Panc1 (cell line): ENCODE results near the gene SEC14L5.

Source experiments
- REST ChIP-seq, 2 experiments: IDR thresholded peaks; 2 replicates each; pipeline ENCODE4 v1.6.1; 2011 to 2012; ENCODE audit warnings: low read depth in 2 of 2, control low read depth in 1 of 2, low read length in 1 of 2, mild to moderate bottlenecking in 1 of 2, moderate library complexity in 1 of 2; ENCODE audit not compliant: insufficient read depth in 1 of 2
- TF ChIP-seq, protein P1 (sequence below): fragments of 450-650 bp; IDR thresholded peaks from 2 replicates; pipeline ENCODE4 v1.5.1; 2017; ENCODE audit warnings: mild to moderate bottlenecking

GRCh38 chr16:4954714-4955113 is 3.4 kb upstream of the SEC14L5 start:
- TF ChIP-seq, protein P1, sequence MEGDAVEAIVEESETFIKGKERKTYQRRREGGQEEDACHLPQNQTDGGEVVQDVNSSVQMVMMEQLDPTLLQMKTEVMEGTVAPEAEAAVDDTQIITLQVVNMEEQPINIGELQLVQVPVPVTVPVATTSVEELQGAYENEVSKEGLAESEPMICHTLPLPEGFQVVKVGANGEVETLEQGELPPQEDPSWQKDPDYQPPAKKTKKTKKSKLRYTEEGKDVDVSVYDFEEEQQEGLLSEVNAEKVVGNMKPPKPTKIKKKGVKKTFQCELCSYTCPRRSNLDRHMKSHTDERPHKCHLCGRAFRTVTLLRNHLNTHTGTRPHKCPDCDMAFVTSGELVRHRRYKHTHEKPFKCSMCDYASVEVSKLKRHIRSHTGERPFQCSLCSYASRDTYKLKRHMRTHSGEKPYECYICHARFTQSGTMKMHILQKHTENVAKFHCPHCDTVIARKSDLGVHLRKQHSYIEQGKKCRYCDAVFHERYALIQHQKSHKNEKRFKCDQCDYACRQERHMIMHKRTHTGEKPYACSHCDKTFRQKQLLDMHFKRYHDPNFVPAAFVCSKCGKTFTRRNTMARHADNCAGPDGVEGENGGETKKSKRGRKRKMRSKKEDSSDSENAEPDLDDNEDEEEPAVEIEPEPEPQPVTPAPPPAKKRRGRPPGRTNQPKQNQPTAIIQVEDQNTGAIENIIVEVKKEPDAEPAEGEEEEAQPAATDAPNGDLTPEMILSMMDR, result no peak
- TF ChIP-seq REST (IDR thresholded peaks at IDR 0.05; ENCODE audit: insufficient read depth in 1 of 2, low read depth in 2 of 2, low read length in 1 of 2), result no peak
